B cell (primary cell): Measurements from ENCODE around the gene PTPRE. TPM values are rescaled to one million over a fixed set of nuclear protein-coding genes. Genes with fewer than 3 reads are reported as not detected.

Experiments
- ATAC-seq: fragments of 200-7000 bp; cut with Tn5 transposase; one replicate; pipeline ENCODE4 v1.10.0; 2021; ENCODE audit warnings: low read depth, mild to moderate bottlenecking, moderate number of reproducible peaks, moderate library complexity
- CTCF ChIA-PET: fragments of 350-600 bp; sonication (Branson Sonifier 250); formaldehyde crosslinking; loops from one replicate; lab custom pipeline; 2021; ENCODE audit warnings: antibody characterized with exemption, inconsistent platforms; lab: Charles Lee
- POLR2A ChIA-PET: fragments of 350-600 bp; sonication (Branson Sonifier 250); formaldehyde crosslinking; loops from one replicate; lab custom pipeline; 2021; ENCODE audit warnings: antibody characterized with exemption; lab: Charles Lee
- DNase-seq: peaks from one replicate; pipeline ENCODE4 v3.0.0; 2013
- H2AFZ ChIP-seq: 2 replicates; pipeline ENCODE4 v1.6.1; 2012; ENCODE audit warnings: mild to moderate bottlenecking, low read depth, low read length; ENCODE audit not compliant: insufficient read depth, poor library complexity, severe bottlenecking
- H3K27ac ChIP-seq, 2 donors: 1 replicate in 1 of 2; 2 replicates in 1 of 2; pipeline ENCODE4 v1.5.1; 2012 to 2013; ENCODE audit warnings: low read length in 2 of 2, mild to moderate bottlenecking in 2 of 2, moderate library complexity in 1 of 2
- H3K27me3 ChIP-seq, 4 experiments: fragments of 200-600 bp in 1 of 4; sonication (generic) in 1 of 4; replicated peaks in 1 of 4; 1 replicate in 2 of 4; 2 replicates in 2 of 4; pipeline versions ENCODE4 v1.6.1 to v1.7.0; 2013 to 2016; ENCODE audit warnings: low read length in 3 of 4, mild to moderate bottlenecking in 2 of 4, mixed read lengths in 1 of 4, moderate library complexity in 1 of 4; ENCODE audit not compliant: insufficient read depth in 4 of 4, control insufficient read depth in 3 of 4; ENCODE audit errors: control extremely low read depth in 1 of 4
- H3K36me3 ChIP-seq, 2 experiments: replicated peaks in 1 of 2; 1 replicate in 1 of 2; 2 replicates in 1 of 2; pipeline versions ENCODE4 v1.6.1 to v1.7.1; 2013; ENCODE audit warnings: low read length in 1 of 2; ENCODE audit not compliant: insufficient read depth in 2 of 2, control insufficient read depth in 1 of 2; ENCODE audit errors: control extremely low read depth in 1 of 2, extremely low read depth in 1 of 2
- H3K4me1 ChIP-seq, 2 donors: fragments of 200-600 bp in 1 of 2; sonication (generic) in 1 of 2; 1 replicate in 1 of 2; 2 replicates in 1 of 2; pipeline versions ENCODE4 v1.5.1 to v1.6.1; 2013 to 2017; ENCODE audit warnings: low read length in 2 of 2; ENCODE audit not compliant: control insufficient read depth in 2 of 2, insufficient read depth in 2 of 2
- H3K4me2 ChIP-seq: replicated peaks from 2 replicates; pipeline ENCODE3; 2012; ENCODE audit warnings: mild to moderate bottlenecking, low read depth, low read length; ENCODE audit not compliant: poor library complexity, severe bottlenecking
- H3K4me3 ChIP-seq, 5 experiments: fragments of 200-600 bp in 1 of 5; sonication (generic) in 1 of 5; 1 replicate in 3 of 5; 2 replicates in 2 of 5; pipeline versions ENCODE4 v1.5.1 to v1.7.0; 2011 to 2016; ENCODE audit warnings: low read length in 4 of 5, mild to moderate bottlenecking in 4 of 5, low read depth in 2 of 5, control low read depth in 1 of 5, moderate library complexity in 1 of 5; ENCODE audit not compliant: insufficient read depth in 1 of 5; ENCODE audit errors: control extremely low read depth in 1 of 5, extremely low read depth in 1 of 5
- H3K79me2 ChIP-seq: fragments of 200-600 bp; sonication (generic); one replicate; pipeline ENCODE4 v1.6.0; 2016; ENCODE audit warnings: low read length; ENCODE audit not compliant: control insufficient read depth, insufficient read depth
- H3K9ac ChIP-seq: fragments of 200-600 bp; sonication (generic); 2 replicates; pipeline ENCODE4 v1.6.1; 2017; ENCODE audit warnings: mild to moderate bottlenecking, low read length, moderate library complexity
- H3K9me3 ChIP-seq, 3 donors: one replicate each; pipeline versions ENCODE4 v1.6.1 to v1.7.1; 2013; ENCODE audit warnings: low read length in 2 of 3; ENCODE audit not compliant: control insufficient read depth in 2 of 3, insufficient read depth in 1 of 3; ENCODE audit errors: control extremely low read depth in 1 of 3
- H4K20me1 ChIP-seq: 2 replicates; pipeline ENCODE4 v1.6.0; 2012; ENCODE audit warnings: mild to moderate bottlenecking, low read length; ENCODE audit not compliant: insufficient read depth, control insufficient read depth, poor library complexity, severe bottlenecking
- H3K27ac Mint-ChIP-seq: one replicate; pipeline ENCODE4 v1.8.0; 2021; ENCODE audit warnings: mixed read lengths
- H3K27me3 Mint-ChIP-seq: one replicate; pipeline ENCODE4 v1.8.0; 2021; ENCODE audit warnings: mixed read lengths
- H3K4me1 Mint-ChIP-seq: one replicate; pipeline ENCODE4 v1.8.0; 2021; ENCODE audit warnings: mixed read lengths
- H3K4me3 Mint-ChIP-seq: one replicate; pipeline ENCODE4 v1.8.0; 2021; ENCODE audit warnings: mixed read lengths
- H3K9me3 Mint-ChIP-seq: one replicate; pipeline ENCODE4 v1.8.0; 2022; ENCODE audit warnings: mixed read lengths; ENCODE audit not compliant: insufficient read depth
- EZH2 ChIP-seq: IDR thresholded peaks from 2 replicates; pipeline ENCODE4 v1.6.1; 2012; ENCODE audit warnings: borderline replicate concordance, low read depth, mild to moderate bottlenecking, moderate library complexity, low read length; ENCODE audit not compliant: insufficient read depth, poor library complexity, severe bottlenecking
- WGBS: methylation state at CpG from one replicate; pipeline ENCODE4 v1.1.5; 2013; ENCODE audit warnings: missing lambda C conversion rate; ENCODE audit not compliant: insufficient coverage; 5-methylcytosine and 5-hydroxymethylcytosine counted together
- intact Hi-C: fragments of 100-400 bp; cut with micrococcal nuclease; formaldehyde crosslinking; loops from one replicate; pipeline ENCODE4 v1.10.0; 2022
- polyA plus RNA-seq: library from polyadenylated mRNA; depleted of rRNA; stranded (reverse); fragments of >200 nt; gene quantifications from 2 replicates; pipeline ENCODE4 v1.2.3, GENCODE V29; 2012
- total RNA-seq, 2 donors: library from RNA; stranded (reverse); fragments of 120-200 nt in 1 of 2; gene quantifications; 1 replicate in 1 of 2; 2 replicates in 1 of 2; pipeline versions ENCODE4 v1.2.3 to v1.2.4, GENCODE V29; 2013 to 2022
- TF ChIP-seq, protein P1 (sequence below): fragments of 200-600 bp; IDR thresholded peaks from one replicate; pipeline ENCODE4 v1.8.0; 2022; ENCODE audit warnings: antibody characterized with exemption, mild to moderate bottlenecking

PTPRE gene
- total and polyA plus RNA-seq, 2 donors (not counting 1 experiment from before 2014, with no cell fraction given) = 6.6 to 32.7 TPM

DNA sequence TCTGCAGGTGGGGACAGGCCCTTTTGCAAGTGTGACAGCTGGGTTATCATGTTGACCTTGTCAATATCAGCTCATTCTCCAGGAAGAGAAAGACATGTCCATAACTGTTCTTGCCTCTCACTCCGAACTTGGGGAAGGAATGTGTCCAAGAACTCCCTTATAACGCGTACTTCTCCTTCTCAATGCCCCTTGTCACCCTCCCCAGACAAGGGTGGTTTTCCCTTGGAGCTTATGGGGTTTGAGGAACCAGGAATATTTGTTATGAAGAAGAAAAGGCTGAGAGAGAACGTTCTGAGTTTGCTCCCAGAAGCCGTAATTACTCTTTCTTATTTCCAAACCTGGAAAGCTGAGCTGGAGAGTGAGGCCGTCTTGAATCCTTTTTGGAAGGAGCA, 141.9 kb downstream of the PTPRE start:
- Mint-ChIP-seq H3K27me3 (no peaks in the 10 kb centered on the region), H3K4me1 (peaks cover 53% of the 10 kb centered on the region), H3K4me3 (peak overlapping the region; percentile 88), H3K9me3 (no peaks in the 10 kb centered on the region), H3K27ac (peak overlapping the region; percentile 85)
- Histone ChIP-seq H3K4me1 (peaks cover 41 to 63% of the 10 kb centered on the region in 2 donors), H3K27ac (no peak overlapping the region), H4K20me1 (peaks cover 6% of the 10 kb centered on the region), H2AFZ (no peak overlapping the region), H3K36me3 (peaks cover 0 to 21% of the 10 kb centered on the region in 2 experiments), H3K4me2 (peak overlapping the region; percentile 85), H3K27me3 (no peaks in the 10 kb centered on the region), H3K4me3 (peak overlapping the region; percentile 49 to 97 (median 66)), H3K9ac (peak overlapping the region; percentile 67), H3K79me2 (peaks cover 46% of the 10 kb centered on the region), H3K9me3 (no peaks in the 10 kb centered on the region)
- intact Hi-C loops = loop anchor here (5.0 kb wide), 2 partner anchors 163 to 1418 kb away; partner anchors contain the start of gene MGMT
- no peak for TF ChIP-seq EZH2
- DNase-seq (no peak), ATAC-seq (no peak)
- ChIA-PET CTCF (interaction anchor here (0.9 to 7.5 kb wide), 8 partner anchors 10 to 163 kb away, joined by 3 to 84 read pairs (median 8); partner anchors contain the start of gene PTPRE), POLR2A (interaction anchor here (0.5 to 2.5 kb wide), 3 partner anchors 8 to 16 kb away, joined by 4 to 29 read pairs (median 16); no protein-coding TSS in a partner anchor)
- WGBS = 87% methylated on average over 3 of the region's 6 CpGs

- intact Hi-C loops = loop anchor here (5.0 kb wide), 2 partner anchors 163 to 1418 kb away; partner anchors contain the start of gene MGMT
- H3K27me3 Mint-ChIP-seq = no peaks in the 10 kb centered on the region
- H3K27ac Mint-ChIP-seq = no peak overlapping the region
- peaks cover 0 to 27% of the 10 kb centered on the region in 2 experiments for H3K36me3 ChIP-seq
- ATAC-seq = no peak
- H3K4me3 Mint-ChIP-seq = peak overlapping the region; percentile 50
- TF ChIP-seq, protein P1, sequence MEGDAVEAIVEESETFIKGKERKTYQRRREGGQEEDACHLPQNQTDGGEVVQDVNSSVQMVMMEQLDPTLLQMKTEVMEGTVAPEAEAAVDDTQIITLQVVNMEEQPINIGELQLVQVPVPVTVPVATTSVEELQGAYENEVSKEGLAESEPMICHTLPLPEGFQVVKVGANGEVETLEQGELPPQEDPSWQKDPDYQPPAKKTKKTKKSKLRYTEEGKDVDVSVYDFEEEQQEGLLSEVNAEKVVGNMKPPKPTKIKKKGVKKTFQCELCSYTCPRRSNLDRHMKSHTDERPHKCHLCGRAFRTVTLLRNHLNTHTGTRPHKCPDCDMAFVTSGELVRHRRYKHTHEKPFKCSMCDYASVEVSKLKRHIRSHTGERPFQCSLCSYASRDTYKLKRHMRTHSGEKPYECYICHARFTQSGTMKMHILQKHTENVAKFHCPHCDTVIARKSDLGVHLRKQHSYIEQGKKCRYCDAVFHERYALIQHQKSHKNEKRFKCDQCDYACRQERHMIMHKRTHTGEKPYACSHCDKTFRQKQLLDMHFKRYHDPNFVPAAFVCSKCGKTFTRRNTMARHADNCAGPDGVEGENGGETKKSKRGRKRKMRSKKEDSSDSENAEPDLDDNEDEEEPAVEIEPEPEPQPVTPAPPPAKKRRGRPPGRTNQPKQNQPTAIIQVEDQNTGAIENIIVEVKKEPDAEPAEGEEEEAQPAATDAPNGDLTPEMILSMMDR = no peak
- no peak for TF ChIP-seq EZH2
- peaks cover 41 to 63% of the 10 kb centered on the region in 2 donors for H3K4me1 ChIP-seq
- H3K9ac ChIP-seq = no peak overlapping the region
- 95% methylated on average over 18 of the region's 23 CpGs for WGBS
- no peaks in the 10 kb centered on the region for H3K9me3 ChIP-seq
- H3K27me3 ChIP-seq = no peaks in the 10 kb centered on the region
- no peak overlapping the region for H3K27ac ChIP-seq
- peaks cover 6% of the 10 kb centered on the region for H4K20me1 ChIP-seq
- H2AFZ ChIP-seq = no peak overlapping the region
- H3K4me3 ChIP-seq = peak overlapping the region in 1 of 5 experiments; percentile 37
- H3K4me2 ChIP-seq = peak overlapping the region; percentile 85
- H3K4me1 Mint-ChIP-seq = peaks cover 53% of the 10 kb centered on the region
- H3K79me2 ChIP-seq = peaks cover 46% of the 10 kb centered on the region
- ChIA-PET POLR2A (interaction anchor here (2.5 kb wide), 1 partner anchor 13 kb away, joined by 29 read pairs; no protein-coding TSS in a partner anchor), CTCF (interaction anchor here (1.4 to 7.5 kb wide), 6 partner anchors 14 to 143 kb away, joined by 3 to 84 read pairs (median 24); partner anchors contain the start of gene PTPRE)
- H3K9me3 Mint-ChIP-seq = no peaks in the 10 kb centered on the region
- no peak for DNase-seq
Observed at GRCh38 chr10:128049226-128050120, 142.6 kb downstream of the PTPRE start.
